ENCODE results near the gene PDZD4.

Gene PDZD4

DNA sequence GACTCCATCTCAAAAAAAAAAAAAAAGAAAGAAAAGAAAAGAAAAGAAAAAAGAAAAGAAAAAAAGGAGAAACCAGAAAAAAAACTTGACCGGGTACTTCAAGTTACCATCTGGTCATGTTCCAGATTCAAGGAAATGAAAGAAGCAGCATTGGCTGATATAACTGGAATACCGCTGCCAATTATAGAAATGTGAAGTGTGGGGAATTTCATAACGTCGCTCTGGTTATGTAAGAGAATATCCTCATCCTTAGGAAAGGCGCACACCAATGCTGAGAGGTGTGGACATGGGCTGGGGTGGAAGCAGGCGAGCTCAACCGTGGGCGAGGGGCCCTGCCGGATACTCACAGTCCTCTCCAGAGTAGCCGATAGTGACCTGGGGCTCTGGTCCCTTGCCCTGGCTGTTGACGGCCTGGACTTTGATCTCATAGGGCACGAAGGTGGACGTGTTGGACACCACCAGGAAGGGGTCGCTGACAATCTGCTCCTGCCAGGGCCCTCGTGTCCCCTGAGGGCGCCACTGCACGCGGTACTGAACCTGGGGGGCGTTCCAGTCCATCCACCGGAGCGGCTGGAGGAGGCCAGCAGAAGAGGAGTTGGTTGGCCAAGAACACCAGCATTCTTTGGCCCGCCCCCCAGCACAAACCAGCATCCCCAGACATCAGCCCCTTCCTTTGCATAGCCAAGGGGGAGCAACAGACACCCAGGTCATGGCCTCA is 36.1 kb upstream of the PDZD4 start:
- no peak for DNase-seq

DNA sequence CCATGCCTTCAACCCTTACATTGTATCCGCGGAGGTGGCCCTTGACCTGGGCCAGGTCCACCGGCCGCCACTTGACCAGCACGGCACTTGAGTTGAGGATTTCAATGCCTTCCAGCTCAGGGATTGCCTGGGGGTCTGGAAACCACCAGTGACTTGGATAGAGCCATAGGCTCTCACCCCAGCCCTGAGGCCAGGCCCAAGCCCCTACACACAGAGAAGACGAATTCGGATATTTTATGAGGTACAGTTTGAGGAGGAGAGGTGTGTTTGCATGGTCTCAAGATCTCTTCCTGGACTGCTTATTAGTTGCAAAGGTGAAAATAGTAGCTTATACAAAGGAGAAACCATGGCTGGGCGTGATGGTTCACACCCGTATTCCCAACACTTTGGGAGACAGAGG is 35.3 kb upstream of the PDZD4 start:
- no peak for DNase-seq

- DNase-seq, result no peak
Measured at GRCh38 chrX:153865321-153865580, 34.9 kb upstream of the PDZD4 start.

DNA sequence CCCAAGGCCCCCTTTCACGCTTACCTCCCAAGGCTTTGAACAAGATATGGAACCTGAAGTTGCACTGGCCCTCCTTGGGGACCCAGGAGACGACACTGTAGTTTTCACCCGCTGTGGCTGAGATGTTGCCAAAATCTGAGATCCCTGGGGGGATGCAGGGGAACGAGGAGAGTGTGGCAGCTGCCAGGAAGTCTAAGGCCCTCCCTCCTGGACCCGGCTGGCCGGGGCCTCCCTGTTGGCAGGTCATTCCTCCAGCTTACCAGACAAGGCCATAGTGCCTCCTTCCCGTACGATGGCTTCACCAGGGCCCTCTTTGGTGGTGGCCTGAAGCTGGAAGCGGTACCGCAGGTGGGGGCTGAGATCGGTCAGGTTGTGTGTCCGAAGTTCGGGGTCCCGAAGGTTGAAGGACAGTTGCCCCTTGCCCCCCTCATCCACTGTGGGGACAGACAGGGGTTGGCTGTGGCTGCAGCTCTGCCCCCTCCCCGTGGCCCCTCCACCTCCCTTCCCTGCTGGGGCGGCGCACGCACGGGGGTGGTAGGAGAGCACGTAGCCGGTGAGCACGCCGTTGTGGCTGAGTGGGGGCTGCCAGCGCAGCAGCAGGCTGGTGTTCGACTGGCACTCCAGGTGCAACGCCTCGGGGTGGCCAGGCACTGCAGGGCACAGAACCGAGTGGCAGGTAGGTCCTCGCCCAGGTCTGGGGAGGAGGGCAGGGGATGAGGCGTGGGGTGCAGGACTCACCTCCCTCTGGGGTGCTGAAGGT is 34.4 kb upstream of the PDZD4 start:
- DNase-seq, result no peak

GRCh38 chrX:153864101-153864500 is 33.8 kb upstream of the PDZD4 start:
- DNase-seq, result no peak

DNA sequence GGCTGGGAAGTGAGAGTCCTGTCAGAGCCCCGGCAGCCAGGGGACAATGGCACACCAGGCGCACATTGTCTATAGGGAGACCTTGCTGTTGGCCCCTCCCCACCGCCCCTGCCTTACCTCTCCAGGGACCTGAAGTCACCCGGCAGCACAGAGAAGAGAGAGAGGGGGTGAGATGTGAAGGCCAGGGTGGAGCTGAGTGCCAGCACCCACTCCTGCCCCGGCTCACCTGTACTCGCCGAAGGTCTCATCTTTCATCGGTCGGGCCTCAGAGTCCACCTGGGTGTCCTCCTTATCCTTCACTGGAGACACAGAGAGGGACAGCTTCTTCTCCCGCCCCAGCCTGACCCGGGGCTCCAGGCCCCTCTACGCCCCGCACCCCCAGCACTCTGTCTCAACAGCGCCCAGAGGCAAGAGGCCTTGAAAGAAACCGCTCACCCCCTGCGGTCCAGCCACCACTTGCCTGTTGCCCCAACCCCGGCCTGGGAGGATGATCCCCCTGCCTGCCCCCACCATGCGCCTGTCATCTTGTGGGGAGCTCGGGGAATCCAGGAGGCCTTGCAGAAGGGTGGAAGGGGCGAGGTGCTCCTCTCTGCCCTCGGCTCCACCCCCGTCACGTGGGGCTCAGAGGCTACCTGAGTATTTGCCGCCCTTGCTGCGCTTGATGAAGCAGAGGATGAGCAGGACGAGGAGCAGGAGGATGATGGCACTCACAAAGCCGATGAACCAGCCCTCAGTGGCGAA is 33.1 kb upstream of the PDZD4 start:
- DNase-seq, result no peak

DNA sequence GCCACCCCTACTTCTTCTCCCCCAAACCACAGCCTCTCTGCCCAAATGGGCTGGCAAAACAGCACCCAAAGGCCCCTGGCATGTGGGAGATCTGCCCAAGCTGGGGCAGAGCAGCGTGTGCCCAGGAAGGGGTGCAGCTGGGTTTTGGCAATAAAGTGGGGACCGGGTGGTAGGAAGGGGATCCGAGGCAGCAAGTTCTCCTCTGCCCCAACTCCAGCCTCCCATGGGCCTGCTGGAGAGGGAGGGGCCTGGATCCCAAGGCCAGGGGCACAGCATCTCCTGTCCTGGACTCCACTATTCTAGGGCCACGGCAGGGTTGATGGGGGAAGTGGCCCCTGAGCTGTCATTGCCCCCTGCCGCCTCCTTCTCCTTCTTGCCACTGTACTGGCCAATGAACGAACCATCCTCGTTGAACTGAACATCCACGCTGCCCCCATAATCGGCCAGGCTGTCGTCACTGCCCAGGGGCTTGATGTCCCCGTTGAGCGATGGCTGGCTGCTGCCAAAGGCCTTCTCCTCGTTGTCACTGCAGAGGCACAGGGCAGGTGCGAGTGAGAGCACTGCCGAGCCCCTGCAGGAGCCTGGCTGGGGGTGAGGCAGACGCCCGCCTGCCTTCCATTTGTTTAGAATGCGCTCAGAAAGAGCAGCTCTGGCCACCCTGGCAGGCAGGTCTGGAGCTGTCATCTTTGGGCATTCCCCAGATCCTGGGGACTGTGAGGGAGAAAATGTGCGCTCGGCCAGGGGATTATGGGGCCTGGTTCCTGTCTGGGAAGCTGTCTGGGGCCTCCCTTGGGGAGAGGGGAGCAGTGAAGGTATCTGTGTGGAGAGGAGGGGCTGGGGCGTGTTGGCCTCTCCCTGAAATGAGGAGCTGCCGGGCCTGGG is 32.3 kb upstream of the PDZD4 start:
- DNase-seq, result no peak

- no peak for DNase-seq
Measured at GRCh38 chrX:153861733-153862310, 31.5 kb upstream of the PDZD4 start.

DNA sequence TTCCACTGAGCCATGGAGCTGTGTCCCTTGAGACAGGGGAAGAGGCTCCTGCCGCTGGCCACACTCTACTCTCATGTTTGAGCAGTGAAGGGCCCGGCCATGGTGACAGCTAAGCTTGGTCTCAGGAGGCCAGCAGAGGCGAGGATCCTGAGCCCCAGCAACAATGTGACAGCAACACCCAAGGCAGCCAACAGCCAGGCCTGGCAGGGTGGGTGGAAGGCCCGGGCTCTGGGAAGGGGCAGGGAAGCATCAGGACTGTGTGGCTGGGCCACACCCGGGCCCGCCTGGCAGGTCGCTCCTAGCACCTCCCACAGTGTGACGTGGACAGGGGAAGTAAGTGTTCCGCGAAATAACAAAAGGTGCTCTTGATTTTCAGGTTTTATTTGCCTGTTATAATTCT is 30.8 kb upstream of the PDZD4 start:
- DNase-seq, result no peak

- DNase-seq, result no peak
Measured at GRCh38 chrX:153857348-153857903, 27.1 kb upstream of the PDZD4 start.

- DNase-seq, result no peak
Measured at GRCh38 chrX:153854702-153855101, 24.4 kb upstream of the PDZD4 start.

- DNase-seq, result no peak
Measured at GRCh38 chrX:153853902-153854267, 23.5 kb upstream of the PDZD4 start.

DNA sequence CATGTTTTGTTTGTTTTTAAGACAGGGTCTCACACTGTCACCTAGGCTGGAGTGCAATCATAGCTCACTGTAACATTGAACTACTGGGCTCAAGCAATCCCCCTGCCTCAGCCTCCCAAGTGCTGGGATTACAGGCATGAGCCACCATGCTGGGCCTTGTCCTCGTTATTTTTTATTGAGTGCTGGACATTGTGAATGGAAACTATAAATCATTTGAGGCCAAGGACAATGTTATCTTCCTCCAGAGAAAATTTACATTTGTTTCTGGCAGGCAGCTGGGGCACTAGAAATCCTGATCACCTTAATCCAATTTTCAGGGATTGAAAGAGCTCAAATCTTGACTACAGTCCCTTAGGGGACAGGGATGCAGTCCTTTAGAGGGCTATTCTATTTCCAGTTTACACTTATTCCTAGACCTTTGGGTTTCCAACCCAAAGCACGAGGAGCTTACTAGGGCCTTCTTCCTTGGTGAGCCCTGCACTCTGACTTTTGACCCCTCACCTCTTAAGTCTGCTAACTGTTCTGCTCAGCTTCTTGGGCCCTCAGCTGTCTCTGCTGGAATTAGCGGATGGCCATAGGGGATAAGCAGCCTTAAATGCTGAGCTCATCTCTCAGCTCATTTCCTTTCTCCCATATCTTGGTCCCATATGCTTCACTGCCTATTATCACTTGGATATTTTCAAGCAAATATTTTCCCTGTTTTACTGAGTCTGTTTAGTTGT is 23.0 kb upstream of the PDZD4 start:
- no peak for DNase-seq

DNA sequence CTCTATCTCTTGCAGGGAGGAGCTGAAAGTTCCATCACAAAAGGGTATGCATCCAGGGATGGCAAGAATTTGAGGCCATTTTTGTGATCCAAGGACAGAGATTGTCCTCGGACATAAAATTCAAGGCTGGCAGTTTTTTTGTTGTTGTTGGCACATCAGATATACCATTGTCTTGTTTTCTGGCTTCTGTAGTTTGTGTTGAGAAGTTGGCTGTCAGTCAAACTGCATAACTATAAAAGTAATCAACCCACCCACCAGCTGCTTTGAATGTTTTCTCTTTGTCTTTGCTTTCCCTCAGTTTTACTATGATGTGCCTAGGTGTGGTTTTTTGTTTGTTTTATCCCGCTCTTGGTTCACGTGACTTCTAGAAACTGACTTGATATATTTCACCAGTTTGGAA is 21.6 kb upstream of the PDZD4 start:
- DNase-seq, result no peak

- no peak for DNase-seq
Measured at GRCh38 chrX:153848325-153848724, 18.0 kb upstream of the PDZD4 start.

DNA sequence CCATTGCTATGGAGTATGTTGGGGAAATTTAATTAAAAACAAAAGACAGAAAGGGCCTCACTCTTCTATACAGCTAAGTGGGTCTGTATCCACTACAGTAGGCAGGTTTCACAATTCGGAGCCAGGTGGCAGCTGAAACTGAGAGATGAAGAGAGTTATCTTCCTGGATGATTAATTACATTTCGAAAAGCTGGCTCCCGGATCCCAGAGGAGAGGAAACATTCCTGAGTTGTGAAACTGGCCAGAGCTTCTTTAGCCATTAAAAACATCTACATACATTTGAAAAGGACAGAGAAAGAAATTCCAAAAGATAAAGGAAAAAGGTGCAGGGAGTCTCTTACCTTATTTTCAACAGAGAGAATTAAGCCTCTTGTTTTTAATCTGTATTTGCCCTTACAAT is 15.5 kb upstream of the PDZD4 start:
- DNase-seq, result no peak

- DNase-seq, result no peak
Measured at GRCh38 chrX:153845195-153845594, 14.9 kb upstream of the PDZD4 start.

GRCh38 chrX:153844509-153845082 is 14.3 kb upstream of the PDZD4 start:
- no peak for DNase-seq

DNA sequence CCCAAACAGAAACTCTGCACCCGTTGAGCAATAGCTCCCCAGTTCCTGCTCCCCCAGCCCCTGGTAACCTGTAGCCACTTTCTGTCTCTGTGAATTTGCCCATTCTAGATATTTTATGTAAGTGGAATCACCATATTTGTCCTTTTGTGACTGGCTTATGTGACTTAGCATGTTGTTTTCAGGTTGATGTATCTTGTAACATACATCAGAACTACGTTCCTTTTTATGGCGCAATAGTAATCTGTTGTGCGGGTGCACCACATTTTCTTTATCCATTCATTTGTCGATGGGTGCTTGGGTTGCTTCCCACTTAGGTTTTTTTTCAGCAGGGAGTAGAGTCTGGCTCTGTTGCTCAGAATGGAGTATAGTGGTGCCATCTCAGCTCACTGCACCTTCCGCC is 6.6 kb upstream of the PDZD4 start:
- no peak for DNase-seq

GRCh38 chrX:153832728-153833127 is 2.4 kb upstream of the PDZD4 start:
- DNase-seq, result no peak

- DNase-seq, result no peak
Measured at GRCh38 chrX:153831429-153832150, 1.2 kb upstream of the PDZD4 start.
